Activated CD4-positive, alpha-beta T cell treated with anti-CD3 and anti-CD28 coated beads, Interleukin-2, amount 50 U/mL, for 24 hours (primary cell): ENCODE data around the gene LRRC51.

Experiments used
- DNase-seq, 2 donors: peaks; one replicate each; pipeline ENCODE4 v3.0.0-alpha.2; 2020; ENCODE audit warnings: low read depth in 1 of 2, low spot score in 1 of 2

Gene LRRC51, protein sequence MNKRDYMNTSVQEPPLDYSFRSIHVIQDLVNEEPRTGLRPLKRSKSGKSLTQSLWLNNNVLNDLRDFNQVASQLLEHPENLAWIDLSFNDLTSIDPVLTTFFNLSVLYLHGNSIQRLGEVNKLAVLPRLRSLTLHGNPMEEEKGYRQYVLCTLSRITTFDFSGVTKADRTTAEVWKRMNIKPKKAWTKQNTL

DNA sequence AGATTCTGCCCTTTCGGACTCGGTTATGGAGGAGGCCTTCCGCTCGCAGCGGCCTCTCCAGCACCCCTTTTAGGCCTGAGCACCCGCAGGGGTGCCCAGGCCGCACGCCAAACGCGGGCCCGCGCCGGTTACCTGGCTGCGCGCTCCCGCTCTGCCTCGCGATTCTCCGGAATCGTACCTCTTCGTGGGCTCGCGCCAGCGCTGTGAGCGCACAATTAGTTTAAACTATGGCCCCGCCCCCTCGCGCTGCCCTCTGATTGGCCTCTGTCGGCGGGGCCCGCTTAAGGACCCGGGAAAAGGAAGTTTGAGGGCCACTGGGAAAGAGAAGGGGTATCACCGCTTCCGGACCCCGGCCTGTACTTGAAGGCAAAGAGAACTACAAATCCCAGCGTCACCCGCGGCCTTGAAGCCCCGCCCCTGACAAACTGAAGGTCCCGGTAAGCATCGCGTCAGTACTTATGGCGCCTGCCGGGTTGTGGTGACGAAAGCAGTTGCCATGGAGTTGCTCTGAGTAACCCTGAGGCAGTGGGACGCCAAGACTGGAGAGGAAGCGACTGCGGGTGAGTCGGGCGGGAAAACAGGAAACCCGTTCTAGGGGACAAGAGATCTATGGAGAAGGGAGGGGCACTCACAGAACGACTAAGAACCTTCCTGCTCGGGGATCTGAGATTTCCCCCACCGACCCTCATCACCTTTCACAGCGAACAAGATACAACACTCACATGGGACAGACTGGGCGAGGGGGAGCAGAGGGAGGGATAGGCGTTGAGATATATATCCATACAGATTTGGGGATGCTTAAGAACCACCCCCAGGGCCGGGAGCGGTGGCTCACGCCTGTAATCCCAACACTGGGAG, at the start of gene LRRC51, which contains the start of gene NUMA1:
Gene LRRC51, plus strand, starts transcription at position 525 of the 858 bp plus-strand sequence. CDS start 8,234 bp downstream, outside the sequence.
Gene NUMA1, minus strand, starts transcription at position 217 of the 858 bp plus-strand sequence. CDS start 44,599 bp downstream, outside the sequence.
- DNase-seq, result peak; percentile 96 to 99

DNA sequence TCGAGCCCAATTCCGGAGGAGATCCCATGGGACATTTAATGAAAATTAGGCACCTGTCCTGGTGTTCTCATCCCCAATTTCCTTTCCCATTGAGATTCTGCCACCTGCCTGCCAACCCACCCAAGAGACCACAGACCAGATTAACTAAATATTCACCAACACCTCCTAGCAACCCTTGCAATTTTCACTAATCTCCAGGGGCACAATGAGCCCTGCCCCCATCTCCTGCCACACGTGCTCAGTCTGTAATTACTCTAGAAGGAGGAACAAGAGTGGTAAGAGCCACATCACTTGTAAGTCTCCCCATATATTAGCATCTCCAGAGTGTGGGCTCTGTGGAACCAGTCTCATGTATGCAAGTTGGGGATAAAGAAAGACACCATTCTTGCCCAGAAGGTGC, 44.0 kb upstream of the LRRC51 start:
- DNase-seq, result no peak

DNA sequence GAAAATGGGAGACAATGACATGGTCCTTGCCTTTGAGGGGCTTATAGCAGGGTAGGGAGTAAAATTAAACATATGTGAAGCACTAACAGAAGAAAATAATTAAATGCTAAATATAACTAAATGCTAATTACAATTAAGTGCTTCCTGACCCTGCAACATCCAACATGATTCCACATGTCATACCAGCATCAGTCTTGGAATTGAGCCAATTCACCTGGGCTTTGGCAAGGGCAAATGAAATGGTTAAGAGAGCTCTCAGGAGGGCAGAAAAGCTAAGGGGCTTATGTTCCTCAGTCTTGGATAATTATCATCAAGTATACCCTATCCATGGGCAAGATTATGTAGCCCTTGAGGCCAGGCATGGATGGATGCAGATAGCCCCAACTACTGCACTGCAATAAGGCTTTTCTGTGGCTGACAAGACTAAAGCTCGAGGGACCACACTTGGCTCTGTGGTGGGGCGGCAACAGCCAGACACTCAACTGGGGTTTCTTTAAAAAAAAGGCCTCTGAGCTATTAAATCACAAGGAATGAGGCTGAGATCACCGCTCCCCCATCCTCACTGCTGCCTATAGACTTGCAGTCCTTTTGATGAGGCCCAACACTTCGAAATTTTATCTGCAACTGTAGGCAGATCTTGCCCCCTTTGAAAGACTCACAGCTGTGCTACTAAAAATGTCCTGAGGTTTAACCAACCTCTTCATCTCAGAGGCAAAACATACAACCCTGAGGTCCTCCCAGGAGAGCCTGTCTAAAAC, 42.9 kb upstream of the LRRC51 start:
- DNase-seq, result no peak

DNA sequence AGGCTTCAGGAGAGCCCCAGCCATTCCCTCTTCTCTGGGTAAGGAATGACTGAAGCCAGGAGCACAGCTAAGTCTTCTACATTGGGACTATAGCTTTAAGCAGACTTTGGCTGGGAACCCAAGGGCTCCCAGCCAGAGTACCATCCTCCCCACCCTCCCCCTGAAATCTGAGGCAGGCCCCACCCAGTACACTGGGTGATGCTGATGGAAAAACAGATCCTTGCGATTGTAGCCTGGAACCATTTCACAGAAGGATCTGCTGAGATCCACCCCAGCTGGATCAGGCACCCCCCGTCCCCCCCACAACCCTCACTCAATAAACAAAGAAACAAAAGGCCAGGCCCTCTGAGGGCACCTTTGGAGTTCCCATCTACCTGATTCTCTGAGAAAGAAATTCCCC, 42.2 kb upstream of the LRRC51 start:
- DNase-seq, result no peak

DNA sequence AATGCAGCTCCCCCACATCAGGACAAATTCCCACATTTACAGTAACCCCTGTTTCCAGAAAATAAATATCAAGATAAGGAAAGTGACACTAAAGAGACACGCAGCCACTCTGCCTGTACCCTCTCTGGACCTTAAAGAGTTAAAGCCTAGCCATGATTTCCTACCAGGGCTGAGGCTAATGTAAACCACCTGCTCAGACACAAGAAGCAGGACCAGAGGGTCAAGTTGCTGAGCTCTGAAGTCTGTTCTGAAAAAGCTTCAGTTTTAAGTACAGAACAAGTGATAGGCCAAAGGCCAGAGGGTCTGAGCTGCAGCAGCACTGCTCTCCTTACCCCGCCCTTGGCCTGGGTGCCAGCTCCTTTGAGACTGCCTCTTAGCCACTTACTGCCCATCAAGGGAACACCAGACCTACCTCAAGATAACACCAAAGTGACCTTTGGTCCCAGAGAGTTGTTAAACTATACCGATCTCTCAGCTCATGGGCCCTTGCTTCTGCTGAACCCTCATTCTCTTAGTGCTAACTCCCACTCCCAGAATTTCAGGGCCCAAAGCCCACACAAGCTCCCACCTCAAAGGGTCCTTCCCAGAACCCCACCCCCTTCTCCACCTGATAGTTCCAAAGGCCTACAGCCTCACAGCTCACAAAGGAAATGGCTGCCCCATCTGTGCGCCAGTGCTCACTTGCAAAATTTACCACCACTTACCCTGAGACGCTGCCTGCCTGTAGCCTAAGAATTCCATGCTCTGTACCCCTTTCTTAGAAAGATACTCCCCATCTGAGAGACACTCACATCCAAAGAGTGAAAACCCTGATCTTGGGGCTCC, 41.4 kb upstream of the LRRC51 start:
- no peak for DNase-seq

DNA sequence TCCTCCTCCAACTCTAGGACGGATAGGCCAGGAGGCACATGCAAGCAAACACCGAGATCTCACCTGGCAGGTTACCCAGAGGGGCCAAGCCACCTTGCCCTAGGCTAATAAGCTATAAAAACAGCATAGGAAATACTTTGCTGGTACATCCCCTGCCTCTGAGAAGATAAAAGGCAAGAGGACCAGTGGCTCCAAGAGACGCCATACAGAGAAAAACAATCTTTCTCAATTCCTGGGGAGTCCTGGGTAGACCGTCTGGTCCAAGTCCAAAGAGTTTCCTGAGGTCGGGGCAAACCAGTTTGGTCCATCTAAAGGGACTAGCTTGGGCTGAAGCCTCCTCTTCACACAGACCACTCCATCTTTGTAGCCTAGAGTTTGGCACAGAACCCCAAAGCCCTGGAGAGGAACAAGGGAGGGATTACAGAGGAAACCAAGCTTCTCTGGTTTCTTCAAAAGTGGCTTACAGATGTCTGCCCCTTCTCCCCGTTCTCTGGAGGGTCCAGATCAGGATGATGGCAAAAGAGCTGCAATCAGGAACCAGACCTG, 40.7 kb upstream of the LRRC51 start:
- no peak for DNase-seq

DNA sequence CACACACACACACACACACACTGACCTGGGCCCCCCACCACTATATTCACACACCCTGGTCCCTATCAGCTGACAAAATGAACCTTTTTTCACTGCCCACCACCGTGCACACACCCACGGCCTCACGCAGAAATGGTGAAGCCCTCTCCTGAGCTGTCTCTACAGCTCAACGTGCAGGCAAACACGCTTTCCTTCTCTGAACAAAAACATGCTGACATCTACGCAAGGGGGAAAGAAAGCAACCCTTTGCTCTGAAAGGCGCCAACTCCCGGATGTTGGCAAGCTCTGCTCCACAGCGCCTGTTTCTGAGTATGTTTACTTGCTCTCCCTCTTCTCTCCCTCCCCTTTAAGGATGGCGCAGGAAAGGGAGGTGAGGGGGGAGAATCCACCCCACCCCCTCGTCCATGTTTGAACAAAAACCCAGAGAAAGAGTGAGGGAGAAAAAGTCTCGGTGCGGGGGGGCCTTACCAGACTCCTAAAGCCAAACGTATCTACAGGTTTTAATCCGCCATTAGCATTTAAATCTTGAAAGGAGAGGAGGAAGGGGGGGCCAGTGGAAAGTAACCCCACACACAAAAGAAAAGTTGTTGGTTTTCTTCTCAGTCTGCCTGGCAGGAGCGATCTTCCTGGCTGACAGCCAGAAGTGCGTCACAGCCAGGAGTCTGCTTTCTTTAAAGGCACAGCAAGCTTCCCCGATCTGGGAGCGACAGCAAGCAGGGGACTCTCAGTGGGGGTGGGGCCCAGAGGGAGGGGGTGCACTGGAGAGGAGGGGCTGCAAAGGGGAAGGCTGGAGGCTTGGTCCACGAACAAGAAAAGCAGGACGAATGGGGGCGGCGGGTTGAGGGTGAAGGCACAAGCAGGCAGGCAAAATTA, 39.9 kb upstream of the LRRC51 start:
- DNase-seq, result peak; percentile 55 to 68

DNA sequence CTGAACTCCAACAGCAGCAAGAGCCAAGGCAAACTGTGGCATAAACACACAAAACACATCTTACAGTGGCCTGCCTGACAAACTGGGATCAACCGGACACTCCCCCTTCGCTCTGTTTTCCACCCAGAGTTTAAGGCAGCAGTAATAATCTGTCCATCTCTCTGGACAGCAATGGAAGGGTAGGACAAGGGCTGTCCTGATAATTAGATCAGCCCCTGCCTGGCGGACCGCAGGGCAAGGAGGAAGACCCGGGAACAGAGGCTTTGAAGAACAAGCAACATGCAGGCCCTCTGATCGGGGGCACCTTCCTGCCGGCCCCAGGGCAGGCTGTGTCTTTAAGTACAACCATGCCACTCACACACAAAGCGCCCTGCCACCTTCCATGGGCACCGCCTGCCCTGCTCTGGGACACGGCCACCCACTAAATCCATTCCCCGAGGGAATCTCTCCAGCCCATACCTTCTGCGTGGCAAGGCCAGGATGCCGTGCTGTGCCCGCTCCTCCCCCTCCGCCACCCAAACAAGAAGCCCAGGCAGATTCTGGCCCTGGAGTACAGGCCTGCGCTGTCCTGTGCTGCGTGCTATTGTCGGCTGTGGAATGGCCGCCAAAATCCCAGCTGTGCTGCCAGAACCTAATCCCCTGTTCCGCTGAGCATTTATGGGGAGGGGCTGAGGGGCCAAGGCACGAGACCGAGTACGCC, 39.1 kb upstream of the LRRC51 start:
- DNase-seq, result peak; percentile 4 to 14

DNA sequence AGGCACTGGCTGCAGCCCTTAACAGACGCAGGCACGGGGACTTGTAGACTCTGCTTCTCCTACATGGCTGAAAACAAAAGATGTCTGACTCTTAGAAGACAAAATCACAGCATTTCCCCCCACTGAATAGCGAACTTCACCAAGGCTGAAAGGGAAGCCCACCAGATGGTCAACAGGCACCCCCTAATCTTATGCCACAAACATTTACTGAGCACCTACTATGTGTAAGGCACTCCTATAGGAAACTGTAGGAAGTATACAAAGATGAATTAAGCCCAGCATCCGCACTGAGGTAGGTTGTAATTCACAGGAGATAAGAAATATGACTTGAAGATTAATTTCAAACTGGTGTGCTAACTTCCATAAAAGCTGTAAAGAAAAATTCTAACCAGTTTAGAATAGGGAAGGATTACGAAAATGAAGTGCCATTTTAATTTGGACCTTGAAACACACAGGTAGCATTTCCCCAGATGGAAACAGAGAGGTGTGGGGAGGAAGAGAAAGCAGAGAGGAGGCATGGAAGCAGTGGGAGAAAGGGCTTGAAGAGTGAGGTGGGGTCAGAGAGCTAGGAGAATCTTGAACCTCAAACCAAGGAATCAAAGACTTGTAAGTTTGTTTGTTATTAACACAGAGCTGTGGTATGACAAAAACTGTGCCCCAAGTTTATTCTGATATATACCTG, 38.4 kb upstream of the LRRC51 start:
- DNase-seq, result no peak

DNA sequence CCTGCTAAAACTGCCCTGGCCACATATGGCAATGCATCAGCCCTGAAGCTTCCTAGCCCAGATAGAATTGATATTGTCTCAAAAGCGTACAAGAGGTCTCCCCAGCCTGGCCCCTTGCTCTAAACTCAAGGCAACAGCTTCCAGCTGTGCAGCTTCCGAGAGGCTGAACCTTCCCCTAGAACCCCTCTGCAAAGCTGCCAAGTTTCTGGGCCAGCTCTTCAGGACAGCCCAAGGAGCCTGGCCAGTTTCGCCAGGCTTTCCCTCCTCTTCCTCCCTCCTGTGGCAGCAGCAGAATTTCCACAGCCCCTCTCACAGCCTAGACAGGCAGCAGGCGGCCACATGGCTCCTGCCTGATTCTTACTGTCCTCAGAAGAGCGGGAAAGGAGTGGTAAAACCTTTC, 34.8 kb upstream of the LRRC51 start:
- DNase-seq, result no peak

DNA sequence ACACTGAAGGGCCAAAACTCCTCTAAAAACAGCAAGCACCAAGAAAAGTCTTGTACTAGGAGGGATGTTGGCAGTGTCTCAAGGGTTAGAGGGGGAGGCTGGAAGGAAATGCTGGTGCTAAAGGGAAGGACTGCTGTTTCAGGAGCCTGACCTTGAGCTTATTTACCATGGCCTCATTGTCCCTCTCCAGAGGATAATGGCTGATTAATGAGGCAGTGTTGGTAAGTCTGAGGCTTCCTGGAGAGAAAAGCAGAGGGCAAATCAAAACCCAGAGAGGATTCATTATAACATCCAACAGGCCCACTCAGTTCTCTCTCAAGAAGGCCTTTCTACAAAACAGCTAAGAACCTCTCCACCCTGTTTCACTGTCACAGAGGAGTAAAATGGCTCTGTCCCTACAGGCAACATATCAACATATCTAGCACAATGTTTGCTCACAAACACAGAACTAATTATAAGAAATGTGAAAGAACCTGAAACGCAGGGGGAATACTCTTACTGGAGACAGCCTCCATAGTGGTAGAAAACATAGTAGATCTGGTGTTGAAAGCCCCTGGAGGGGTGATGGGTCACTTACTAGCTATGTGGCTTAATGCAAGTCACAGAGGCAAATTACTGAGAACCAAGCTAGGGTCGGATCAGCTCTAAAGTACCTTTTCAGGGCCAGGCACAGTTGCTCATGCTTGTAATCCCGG, 31.7 kb upstream of the LRRC51 start:
- DNase-seq, result no peak

DNA sequence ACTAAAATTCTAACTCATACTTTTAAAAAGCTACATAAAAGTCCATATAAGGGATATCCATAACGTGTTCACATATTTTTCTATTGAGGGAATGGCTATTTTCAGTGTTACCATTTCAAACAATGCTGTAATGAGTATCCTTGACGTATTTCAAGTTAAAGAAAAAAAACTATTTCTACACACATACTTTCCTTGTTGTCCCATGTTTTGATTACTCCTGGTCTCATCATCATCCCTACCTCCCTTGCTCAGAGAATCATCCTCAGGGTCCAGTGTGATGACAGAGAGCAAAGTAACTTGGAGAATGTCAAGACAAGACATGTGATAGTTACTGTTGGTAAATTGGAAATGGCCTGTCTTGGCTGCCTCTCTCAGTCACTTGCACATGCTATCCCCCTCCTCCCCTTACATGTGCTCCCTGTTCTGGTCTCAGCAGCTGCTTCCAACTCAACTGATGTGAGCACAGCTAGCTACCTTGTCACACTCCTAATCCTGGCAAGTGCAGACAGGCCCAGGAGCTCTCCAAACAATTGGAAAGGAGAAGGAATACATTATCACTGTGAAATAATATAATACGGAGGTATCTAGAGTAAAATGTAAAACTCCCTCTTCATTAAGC, 22.1 kb upstream of the LRRC51 start:
- DNase-seq, result no peak

DNA sequence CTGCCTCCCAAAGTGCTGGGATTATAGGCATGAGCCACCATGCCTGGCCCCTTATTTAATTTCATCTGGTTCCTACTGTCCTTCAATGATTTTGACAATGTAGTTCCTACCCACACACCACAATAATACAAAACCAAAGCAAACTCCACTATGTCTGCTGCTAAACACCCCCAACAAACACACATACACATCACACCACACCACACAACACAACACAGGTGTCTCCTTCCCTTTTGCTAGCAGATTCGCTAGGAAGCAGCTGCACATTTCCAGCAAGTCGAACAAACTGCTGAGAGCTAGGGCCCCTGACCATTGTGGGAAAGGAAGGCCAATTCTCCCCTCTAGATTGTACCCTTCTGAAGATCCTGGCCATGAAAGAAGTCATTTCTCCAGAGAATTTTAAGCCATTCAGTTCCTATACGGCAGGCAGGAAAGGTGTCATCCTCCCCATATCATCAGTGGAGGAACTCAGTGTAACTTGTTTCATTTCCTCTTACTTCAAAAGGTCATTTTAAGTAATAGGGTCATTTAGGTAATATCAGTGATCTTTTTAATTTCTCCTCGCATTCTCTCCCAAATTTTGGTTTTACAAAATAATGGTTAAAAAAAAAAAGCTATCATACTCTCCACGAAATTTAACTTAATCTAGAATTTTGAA, 18.8 kb upstream of the LRRC51 start:
- no peak for DNase-seq

DNA sequence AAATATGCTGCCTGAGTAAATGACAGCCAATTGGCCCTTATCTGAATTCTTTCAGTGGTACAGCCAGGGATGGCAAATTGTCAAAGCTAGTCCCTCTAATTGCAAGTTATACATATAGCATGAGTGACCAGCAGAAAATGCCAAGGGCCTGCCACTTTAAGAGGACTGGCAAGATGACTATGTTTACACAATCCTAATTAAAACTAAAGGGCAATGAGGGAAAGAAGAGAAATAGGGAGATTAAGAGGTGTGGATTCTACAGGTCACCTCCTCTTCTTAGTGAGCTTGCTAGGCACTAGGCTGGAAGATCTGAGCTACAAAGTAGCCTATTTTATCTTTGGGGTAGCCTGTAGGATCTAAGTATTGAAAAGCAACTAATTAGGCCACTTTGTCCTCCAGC, 13.8 kb upstream of the LRRC51 start:
- DNase-seq, result no peak

DNA sequence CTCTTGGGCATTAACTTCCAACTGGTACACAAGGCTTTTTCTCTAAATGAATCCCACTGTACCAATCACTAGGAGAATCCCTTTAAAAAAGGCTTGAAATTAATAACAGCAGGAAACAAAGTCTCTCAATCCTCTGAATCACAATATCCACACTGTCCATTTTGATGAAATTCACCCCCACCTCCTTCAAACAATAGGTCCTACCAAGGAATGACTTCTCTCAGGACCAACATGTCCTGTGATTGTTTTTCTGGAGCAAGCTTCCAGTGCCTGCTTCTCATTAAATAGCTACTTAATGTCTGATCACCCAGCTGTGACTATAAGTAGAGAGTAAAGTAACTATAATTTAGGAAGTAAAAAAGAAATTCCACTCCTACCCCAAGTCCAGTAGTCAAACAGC, 13.4 kb upstream of the LRRC51 start:
- no peak for DNase-seq

DNA sequence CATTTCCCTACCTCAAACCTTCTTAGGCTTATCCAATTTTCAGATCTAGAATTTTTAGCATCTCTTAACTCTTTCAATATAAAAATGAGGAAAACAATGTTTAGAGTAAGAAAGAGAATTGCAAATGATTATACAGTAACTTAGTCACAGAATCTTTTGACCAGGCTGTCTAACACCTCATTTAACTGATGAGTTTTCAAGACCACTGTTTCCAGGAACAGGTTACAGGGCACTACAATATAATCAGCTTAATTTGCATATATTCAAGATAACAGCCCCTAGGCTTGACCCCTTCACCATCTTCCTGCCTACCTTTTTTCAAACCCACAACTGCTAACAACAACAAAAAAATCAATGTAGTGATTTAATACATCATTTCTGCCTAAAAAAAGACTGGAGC, 13.0 kb upstream of the LRRC51 start:
- DNase-seq, result no peak

DNA sequence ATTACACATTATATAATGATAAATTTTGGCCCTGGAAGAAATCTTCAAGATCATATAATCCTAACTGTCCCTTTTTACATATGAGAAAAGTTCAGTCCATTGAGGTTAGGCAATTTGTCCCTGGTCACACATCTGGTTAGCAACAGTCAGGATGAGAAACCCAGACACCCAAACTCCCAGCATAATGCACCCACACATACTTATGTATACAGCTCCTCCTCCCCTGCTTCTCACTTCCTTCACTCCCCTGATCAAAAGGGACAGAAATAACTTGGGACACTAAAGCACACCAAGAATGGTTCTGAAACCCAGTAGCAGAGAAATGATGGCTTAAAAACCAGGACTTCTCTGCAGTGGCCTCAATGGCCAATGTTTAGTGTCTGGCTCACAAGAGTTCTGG, 11.4 kb upstream of the LRRC51 start:
- DNase-seq, result no peak
